ENCODE data around the gene SF3B6. TPM values are rescaled to one million over a fixed set of nuclear protein-coding genes. Genes with fewer than 3 reads are reported as not detected.

The SF3B6 gene
- total and polyA plus RNA-seq, 2 donors (not counting 3 experiments of a cell fraction or from before 2014, with no cell fraction given) = 105 to 150 TPM

DNA sequence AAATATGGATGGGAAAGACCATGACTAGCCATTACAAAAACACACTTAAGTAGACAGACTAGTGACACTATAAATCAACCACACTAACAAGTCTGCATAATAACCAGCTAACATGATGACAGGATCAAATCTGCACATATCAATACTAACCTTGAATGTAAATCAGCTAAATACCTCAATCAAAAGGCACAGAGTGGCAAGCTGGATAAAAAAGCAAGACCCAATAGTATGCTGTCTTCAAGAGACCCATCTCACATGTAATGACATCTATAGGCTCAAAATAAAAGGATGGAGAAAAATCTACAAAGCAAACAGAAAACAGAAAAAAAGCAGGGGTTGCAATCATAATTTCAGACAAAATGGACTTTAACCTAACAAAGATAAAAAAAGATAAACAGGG lies 30.7 kb upstream of the SF3B6 start:
- no peak overlapping the region for H3K4me3 ChIP-seq (replicated peaks in 1 of 3; ENCODE audit: insufficient read depth in 1 of 3, low read depth in 1 of 3, low read length in 3 of 3)
- H3K27ac ChIP-seq (ENCODE audit: insufficient read depth, low read depth, low read length) = no peak overlapping the region
- intact Hi-C loops (cut with micrococcal nuclease) = no loop called here
- H2AFZ ChIP-seq (ENCODE audit: low read depth, low read length) = no peak overlapping the region
- no peaks in the 10 kb centered on the region for H3K79me2 ChIP-seq (ENCODE audit: control insufficient read depth, insufficient read depth, low read length)
- H3K27me3 ChIP-seq (ENCODE audit: control insufficient read depth in 2 of 2, insufficient read depth in 2 of 2, low read length in 2 of 2) = peaks cover 0 to 2% of the 10 kb centered on the region in 2 experiments
- TF ChIP-seq, protein P1, sequence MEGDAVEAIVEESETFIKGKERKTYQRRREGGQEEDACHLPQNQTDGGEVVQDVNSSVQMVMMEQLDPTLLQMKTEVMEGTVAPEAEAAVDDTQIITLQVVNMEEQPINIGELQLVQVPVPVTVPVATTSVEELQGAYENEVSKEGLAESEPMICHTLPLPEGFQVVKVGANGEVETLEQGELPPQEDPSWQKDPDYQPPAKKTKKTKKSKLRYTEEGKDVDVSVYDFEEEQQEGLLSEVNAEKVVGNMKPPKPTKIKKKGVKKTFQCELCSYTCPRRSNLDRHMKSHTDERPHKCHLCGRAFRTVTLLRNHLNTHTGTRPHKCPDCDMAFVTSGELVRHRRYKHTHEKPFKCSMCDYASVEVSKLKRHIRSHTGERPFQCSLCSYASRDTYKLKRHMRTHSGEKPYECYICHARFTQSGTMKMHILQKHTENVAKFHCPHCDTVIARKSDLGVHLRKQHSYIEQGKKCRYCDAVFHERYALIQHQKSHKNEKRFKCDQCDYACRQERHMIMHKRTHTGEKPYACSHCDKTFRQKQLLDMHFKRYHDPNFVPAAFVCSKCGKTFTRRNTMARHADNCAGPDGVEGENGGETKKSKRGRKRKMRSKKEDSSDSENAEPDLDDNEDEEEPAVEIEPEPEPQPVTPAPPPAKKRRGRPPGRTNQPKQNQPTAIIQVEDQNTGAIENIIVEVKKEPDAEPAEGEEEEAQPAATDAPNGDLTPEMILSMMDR (IDR thresholded peaks at IDR 0.05; ENCODE audit: extremely low read depth in 1 of 2, insufficient read depth in 1 of 2, low read depth in 1 of 2, low read length in 2 of 2) = no peak
- no peak for TF ChIP-seq POLR2AphosphoS5 (IDR thresholded peaks at IDR 0.05; ENCODE audit: insufficient read depth, low read depth, low read length)
- no peak for TF ChIP-seq GATA2 (IDR thresholded peaks at IDR 0.05; ENCODE audit: insufficient read depth, insufficient read length, low read depth, low read length)
- TF ChIP-seq EZH2 (IDR thresholded peaks at IDR 0.05; ENCODE audit: borderline replicate concordance, low read depth, low read length, severe bottlenecking) = no peak
- TF ChIP-seq, protein P2, sequence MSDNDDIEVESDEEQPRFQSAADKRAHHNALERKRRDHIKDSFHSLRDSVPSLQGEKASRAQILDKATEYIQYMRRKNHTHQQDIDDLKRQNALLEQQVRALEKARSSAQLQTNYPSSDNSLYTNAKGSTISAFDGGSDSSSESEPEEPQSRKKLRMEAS (IDR thresholded peaks at IDR 0.05; ENCODE audit: insufficient read depth, insufficient read length) = no peak
- no peak for TF ChIP-seq JUN (IDR thresholded peaks at IDR 0.05; ENCODE audit: borderline replicate concordance, insufficient read depth, insufficient read length, low read depth)
- no peaks in the 10 kb centered on the region for H3K4me1 ChIP-seq (ENCODE audit: control insufficient read depth, extremely low read depth, insufficient read depth, low read length)
- POLR2A ChIA-PET = no interaction called here
- dilution Hi-C loops (cut with MboI; ENCODE audit: extremely low pct_ligation_motif_present, low sequenced_read_pairs) = no loop called here
- H3K9me1 ChIP-seq (replicated peaks; ENCODE audit: control insufficient read depth, extremely low read depth, insufficient read depth, low read length) = no peaks in the 10 kb centered on the region
- FAIRE-seq (no peak), DNase-seq (ENCODE audit: low read depth, low spot score) (no peak)
- no TSS peak for BruUV-seq (replicated peaks)
- no peaks in the 10 kb centered on the region for H4K20me1 ChIP-seq (replicated peaks; ENCODE audit: control insufficient read depth, extremely low read depth, insufficient read depth, low read length)
- no peak overlapping the region for H3K9ac ChIP-seq (replicated peaks; ENCODE audit: extremely low read depth, insufficient read depth, low read length)
- H3K9me3 ChIP-seq (replicated peaks; ENCODE audit: control insufficient read depth, insufficient read depth, low read length) = no peaks in the 10 kb centered on the region
- H3K36me3 ChIP-seq (ENCODE audit: control insufficient read depth in 2 of 2, extremely low read depth in 1 of 2, insufficient read depth in 2 of 2, low read length in 2 of 2) = no peaks in the 10 kb centered on the region
- no peak overlapping the region for H3K4me2 ChIP-seq (ENCODE audit: insufficient read depth, low read length)
- CTCF ChIA-PET = no interaction called here

All from endothelial cell of umbilical vein (primary cell).